ENCODE measurements around the gene DYNLT4. TPM values are rescaled to one million over a fixed set of nuclear protein-coding genes. Genes with fewer than 3 reads are reported as not detected.

DYNLT4 gene
- total RNA-seq, 2 donors from 2014 or later: 4.0 TPM; not detected in 1

DNA sequence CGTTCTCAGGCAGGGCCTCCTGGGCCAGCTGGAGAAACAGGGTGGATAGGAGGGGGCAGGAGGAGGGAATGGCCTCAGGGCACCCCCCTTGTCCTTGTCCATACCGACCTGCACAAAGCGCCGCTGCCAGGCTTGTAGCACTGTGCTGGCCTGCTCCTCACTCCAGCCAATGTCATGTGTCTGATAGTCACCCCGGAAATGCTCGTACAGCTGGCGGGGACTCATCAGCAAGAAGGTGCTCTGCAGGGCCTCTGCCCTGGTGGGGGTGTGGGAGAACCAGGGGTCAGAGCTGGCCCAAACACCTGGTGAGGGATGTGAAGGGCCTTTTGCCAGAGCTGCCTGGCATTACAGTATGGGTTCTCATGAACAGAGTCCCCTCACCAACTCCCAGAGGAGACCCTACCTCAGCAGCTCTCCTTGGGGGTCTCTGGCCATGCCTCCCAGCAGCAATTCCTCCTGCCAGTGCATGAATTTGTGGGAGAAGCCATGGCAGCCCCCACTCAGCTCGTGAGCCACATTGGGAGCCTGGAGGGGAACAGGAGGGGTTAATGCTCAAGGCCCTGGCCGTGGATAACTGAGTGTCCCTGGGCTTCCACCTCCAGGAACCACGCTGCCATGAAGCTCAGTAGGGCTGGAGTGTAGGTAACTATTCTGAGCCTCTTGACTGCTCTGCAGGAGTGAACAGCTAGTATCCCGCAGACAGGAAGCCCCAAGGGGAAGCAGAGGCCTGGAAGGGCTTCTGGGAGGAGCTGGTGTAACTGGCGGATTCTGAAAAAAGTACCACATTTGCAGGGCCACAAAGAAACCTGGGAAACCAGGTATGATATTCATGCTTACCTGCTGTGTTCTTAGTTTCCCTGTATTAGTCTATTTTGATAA, 22.6 kb upstream of the DYNLT4 start:
- 84% methylated on average over 12 of the region's 12 CpGs for WGBS
- intact Hi-C loops (cut with DNase I): loop anchor here (10.0 kb wide), 1 partner anchor 475 kb away; no protein-coding TSS in a partner anchor
- DNase-seq (ENCODE audit: low spot score): no peak

DNA sequence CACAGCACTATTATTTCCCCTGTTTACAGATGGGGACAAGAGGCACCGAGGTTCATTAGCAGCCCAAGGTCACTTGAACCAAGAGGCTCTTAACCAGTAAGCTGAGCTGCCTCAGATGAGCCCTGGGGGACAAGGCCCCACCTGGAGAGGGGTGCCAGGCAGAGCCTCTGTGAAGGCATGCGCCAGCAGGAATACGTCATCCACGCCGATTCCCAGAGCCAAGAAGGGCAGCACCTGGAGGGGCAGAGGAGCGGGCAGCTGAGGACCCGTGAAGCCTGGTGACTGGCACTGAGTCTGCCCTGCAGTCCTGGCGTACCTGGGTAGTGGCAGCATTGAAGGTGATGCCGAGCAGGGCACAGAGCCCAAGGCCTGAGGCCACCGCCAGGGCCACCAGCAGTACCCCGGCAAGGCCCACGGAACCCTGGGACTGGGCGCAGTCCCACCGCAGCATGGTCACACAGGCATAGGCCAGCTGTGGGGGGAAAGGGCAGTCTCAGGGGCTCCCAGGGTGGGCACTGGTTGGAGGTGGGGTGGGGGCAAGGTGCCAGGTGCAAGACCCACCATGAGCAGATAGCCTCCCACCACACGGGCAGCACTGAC, 21.8 kb upstream of the DYNLT4 start:
- Histone ChIP-seq H3K4me3 (no peak overlapping the region), H3K27me3 (replicated peaks; ENCODE audit: insufficient read depth) (no peaks in the 10 kb centered on the region), H3K4me1 (replicated peaks) (no peaks in the 10 kb centered on the region), H3K36me3 (no peaks in the 10 kb centered on the region), H3K9me3 (no peaks in the 10 kb centered on the region), H3K27ac (no peak overlapping the region)
- TF ChIP-seq POLR2AphosphoS5 (IDR thresholded peaks at IDR 0.05): no peak
- TF ChIP-seq, protein P1, sequence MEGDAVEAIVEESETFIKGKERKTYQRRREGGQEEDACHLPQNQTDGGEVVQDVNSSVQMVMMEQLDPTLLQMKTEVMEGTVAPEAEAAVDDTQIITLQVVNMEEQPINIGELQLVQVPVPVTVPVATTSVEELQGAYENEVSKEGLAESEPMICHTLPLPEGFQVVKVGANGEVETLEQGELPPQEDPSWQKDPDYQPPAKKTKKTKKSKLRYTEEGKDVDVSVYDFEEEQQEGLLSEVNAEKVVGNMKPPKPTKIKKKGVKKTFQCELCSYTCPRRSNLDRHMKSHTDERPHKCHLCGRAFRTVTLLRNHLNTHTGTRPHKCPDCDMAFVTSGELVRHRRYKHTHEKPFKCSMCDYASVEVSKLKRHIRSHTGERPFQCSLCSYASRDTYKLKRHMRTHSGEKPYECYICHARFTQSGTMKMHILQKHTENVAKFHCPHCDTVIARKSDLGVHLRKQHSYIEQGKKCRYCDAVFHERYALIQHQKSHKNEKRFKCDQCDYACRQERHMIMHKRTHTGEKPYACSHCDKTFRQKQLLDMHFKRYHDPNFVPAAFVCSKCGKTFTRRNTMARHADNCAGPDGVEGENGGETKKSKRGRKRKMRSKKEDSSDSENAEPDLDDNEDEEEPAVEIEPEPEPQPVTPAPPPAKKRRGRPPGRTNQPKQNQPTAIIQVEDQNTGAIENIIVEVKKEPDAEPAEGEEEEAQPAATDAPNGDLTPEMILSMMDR (IDR thresholded peaks at IDR 0.05): no peak
- TF ChIP-seq POLR2A (IDR thresholded peaks at IDR 0.05): no peak
- 94% methylated on average over 13 of the region's 15 CpGs for WGBS
- no peak for DNase-seq (ENCODE audit: low spot score)
- intact Hi-C loops (cut with DNase I): loop anchor here (10.0 kb wide), 1 partner anchor 476 kb away; no protein-coding TSS in a partner anchor

More for the DNA sequence above, 22.6 kb upstream of the DYNLT4 start:
- no peaks in the 10 kb centered on the region for H3K9me3 ChIP-seq
- H3K4me1 ChIP-seq (replicated peaks): no peaks in the 10 kb centered on the region
- H3K27me3 ChIP-seq (replicated peaks; ENCODE audit: insufficient read depth): no peaks in the 10 kb centered on the region
- TF ChIP-seq, protein P1 (IDR thresholded peaks at IDR 0.05): no peak
- TF ChIP-seq POLR2AphosphoS5 (IDR thresholded peaks at IDR 0.05) (no peak), POLR2A (IDR thresholded peaks at IDR 0.05) (no peak)
- no peak overlapping the region for H3K27ac ChIP-seq
- H3K36me3 ChIP-seq: no peaks in the 10 kb centered on the region
- H3K4me3 ChIP-seq: no peak overlapping the region

DNA sequence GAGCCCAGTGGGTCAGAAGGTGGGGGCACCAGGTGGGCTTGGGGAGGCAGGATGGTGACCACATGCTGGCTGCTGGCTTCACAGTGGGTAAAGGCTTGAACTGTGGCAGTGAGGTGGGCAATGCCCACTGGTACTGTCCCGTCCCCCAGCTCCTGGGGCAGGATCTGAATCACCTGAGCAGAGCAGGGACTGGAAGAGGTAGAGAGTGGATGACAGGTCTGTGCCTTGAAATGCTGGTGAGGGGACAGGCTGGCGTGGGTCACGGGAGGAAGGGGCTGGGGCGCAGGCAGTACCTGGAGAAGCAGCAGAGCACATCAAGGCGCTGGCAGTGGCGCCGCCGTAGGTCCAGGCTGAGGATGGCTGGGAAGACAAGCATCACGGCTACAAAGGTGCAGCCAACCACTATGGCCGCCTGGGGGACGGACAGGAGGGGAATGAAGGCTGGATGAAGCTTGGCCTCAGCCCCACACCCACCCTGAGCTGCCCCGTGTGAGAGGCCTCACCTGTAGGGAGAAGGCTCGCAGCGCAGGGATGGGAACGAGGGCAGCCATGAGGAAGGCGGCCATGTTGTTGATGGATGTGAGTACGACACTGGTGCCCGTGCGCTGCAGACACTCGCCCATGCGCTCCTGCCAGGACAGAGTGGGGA, 21.0 kb upstream of the DYNLT4 start:
- Histone ChIP-seq H3K4me1 (replicated peaks) (no peaks in the 10 kb centered on the region), H3K27me3 (replicated peaks; ENCODE audit: insufficient read depth) (no peaks in the 10 kb centered on the region), H3K4me3 (no peak overlapping the region), H3K27ac (no peak overlapping the region), H3K9me3 (no peaks in the 10 kb centered on the region), H3K36me3 (no peaks in the 10 kb centered on the region)
- DNase-seq (ENCODE audit: low spot score): no peak
- WGBS: 94% methylated on average over 21 of the region's 21 CpGs
- TF ChIP-seq POLR2AphosphoS5 (IDR thresholded peaks at IDR 0.05) (no peak), POLR2A (IDR thresholded peaks at IDR 0.05) (no peak)
- TF ChIP-seq, protein P1 (IDR thresholded peaks at IDR 0.05): no peak
- intact Hi-C loops (cut with DNase I): loop anchor here (10.0 kb wide), 1 partner anchor 477 kb away; no protein-coding TSS in a partner anchor

DNA sequence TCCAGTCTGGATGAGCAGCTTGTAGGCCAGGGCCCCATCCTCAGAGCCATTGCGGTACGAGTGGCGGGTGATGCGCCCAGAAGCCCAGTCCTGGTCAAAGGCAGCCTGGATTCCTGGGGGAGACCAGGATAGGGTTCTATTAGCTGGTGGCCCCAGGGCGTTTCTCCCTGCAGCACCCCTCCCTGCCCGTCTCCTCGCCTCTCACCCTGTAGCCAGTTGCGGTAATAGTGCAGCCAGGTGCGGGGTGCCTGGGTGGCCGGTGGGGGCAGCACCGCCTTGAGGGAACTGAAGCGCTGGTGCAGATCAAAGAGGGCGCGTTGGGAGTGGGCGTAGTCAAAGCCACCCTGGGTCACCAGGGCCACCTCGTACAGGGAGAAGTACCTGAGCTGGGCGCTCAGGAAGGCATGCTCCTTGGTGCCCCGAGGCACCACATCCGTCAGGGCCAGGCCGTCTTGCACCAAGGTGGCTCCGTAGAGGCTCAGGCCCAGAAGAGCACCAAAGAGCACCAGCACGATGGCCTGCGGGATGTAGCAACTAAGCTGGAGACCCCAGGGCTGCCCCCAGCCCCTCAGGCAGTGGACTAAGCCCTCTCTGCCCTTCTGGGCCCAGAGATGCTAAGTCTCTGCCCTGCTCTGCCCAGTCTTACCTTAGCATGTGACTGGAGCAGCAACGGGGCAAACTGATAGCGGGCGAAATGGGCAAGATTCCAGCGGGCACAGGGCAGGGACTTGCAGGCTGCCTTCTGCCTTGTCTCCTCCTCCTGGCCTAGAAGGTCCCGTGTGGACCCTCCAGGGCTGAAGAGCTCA, 20.2 kb upstream of the DYNLT4 start:
- Histone ChIP-seq H3K27ac (no peak overlapping the region), H3K4me3 (no peak overlapping the region), H3K27me3 (replicated peaks; ENCODE audit: insufficient read depth) (no peaks in the 10 kb centered on the region), H3K9me3 (no peaks in the 10 kb centered on the region), H3K4me1 (replicated peaks) (no peaks in the 10 kb centered on the region), H3K36me3 (no peaks in the 10 kb centered on the region)
- WGBS: 89% methylated on average over 28 of the region's 28 CpGs
- intact Hi-C loops (cut with DNase I): loop anchor here (10.0 kb wide), 1 partner anchor 477 kb away; no protein-coding TSS in a partner anchor
- DNase-seq (ENCODE audit: low spot score): no peak
- TF ChIP-seq, protein P1 (IDR thresholded peaks at IDR 0.05): no peak
